ENCODE results near the gene MEF2C.

MEF2C gene

DNA sequence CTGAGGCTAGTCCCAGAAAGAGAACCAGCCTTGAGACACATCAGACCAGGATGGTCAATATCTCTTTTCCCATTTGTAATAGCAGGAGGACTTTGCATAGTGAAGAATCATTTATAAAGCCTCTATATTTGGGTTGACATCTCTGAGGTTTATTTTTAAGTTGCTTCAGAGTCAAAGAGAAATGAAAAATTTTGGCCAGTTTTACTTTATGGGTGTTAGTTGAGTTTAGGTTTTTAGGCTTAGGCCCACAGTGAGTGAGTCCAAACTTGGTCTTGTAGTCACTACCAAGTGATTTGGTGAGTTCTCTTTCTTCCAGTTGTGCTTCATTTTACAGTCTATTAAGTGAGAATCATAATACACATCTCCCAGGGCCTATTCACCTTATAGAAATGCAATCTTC, 5.3 kb upstream of the MEF2C start:
- DNase-seq: no peak

DNA sequence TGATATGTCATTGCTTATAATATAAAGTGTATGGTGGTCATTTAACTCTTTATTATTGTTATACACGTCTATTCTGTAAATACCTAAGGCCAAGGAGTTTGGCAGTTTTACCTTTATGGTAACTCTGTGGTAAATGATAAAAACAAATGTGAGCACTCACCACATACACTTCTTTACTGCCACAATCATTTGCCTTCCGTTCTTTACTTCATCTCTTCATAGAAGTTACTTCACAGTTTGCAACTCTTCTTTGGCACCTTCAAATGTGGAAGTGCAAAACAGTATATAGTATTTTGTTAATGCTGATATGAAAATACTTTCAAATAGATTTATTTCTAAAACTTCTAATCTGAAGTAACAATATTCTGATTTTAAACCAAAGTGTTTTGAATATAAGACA, 4.4 kb upstream of the MEF2C start:
- no peak for DNase-seq

DNA sequence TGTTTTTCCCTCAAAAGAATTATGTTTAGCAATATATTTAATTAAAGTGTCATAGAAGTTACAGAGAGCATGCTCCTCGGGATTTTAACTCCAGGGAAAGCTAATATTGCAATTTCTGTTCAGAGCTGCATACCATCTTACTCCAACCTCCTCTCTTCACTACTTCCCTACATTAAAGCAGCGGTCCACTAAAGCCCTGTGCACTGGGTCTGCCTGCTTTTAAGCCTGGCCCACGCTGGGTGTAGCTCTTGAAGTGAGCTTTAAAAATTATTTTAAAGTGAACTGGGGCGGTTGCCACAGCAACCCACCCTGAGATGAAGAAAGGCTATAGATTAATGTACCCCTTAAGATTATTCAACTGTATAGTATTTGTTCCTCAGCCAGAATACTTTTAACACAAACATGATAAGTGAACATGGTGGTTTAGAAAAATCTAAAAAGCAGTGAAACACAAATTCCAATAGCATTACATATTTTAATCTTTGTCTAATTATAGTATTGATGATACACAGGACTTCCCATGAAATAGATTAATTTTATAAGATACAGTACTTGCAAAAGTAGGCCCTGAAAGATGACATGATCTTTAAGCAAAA, 3.9 kb upstream of the MEF2C start:
- no peak for DNase-seq

DNA sequence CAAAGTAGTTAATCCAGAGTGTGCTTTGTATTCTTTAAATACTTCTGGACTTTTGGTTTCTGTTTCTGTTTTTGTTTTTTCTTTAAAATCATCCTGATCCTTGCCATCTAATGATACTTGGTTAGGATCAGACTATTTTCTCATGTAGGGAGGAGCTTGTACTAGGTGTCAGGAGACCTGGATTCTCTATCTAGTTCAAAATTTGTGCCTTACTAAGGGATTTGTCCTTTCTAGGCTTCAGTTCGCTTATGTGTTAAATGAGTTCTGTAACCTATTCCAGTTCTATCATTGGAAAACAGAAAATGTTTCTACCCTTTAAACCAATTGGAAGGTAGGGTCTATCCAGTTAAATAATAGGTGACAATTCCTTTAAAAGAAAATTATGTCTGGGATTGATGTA, 3.3 kb upstream of the MEF2C start:
- no peak for DNase-seq

DNA sequence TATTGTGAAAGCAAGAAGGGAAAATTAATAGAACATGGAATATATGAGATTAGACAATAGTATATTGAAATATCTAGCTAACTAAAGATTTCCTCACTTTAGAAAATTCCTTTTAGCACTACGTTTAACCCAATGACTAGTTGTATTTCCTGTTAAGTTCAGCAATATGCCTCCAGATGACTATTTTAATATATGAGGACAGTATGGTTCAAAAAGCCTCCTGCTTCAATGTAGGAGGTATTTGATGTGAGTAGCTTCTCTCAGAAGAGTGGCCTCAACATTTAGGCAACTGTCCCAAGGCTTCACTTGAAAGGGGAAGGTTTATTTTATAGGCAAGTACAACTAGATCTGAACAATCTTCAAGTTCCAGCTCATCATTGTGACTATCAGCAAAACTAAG, 2.0 kb upstream of the MEF2C start:
- DNase-seq: no peak

DNA sequence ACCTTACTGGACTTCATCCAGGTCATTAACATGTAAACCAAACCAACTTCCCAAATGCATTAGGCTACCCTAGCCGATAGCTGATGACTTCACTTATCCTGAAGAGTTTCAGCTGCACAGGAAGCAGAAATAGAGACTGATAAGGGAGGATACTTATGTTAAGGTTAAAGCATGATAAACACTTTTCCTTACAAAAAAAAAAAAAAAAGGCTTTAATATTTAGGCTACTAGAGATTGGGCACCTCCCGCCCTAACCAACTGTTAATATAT, 1.6 kb upstream of the MEF2C start:
- no peak for DNase-seq

DNA sequence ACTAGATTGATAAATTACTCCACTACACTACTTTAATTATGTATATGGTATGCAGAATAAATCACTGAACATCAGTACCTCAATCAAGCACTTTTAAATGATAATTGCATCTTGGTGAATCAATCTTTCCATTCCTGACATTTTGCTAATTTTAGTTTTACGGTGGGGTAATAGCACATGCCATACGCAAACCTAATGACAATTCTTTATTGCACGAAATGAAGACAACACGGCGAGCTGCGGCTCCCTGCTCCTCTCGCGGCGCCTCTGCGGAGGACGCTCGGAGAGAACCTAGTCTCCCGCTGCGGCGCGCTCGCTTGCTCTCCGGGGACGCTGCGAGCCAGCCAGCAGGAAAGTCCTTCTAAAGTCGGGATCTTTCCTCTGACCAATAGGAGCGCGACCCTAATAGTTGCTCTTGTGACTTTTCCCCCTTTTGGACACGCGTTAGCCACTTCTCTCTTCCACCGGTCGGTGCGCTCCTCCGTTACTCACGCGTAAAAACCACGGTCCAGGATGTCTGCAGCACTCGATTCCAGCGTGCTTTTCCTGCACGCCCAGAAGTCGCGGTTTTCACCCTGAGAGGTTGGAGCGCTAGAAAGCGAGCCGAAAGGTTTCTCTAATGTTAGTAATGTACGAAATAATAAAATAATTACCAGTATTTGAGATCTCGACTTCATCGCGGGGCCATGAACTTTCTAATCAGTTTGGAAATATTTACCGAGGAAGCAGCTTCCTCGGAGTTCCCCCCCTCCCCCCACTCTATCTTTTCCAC, 1.0 kb upstream of the MEF2C start:
- no peak for DNase-seq

DNA sequence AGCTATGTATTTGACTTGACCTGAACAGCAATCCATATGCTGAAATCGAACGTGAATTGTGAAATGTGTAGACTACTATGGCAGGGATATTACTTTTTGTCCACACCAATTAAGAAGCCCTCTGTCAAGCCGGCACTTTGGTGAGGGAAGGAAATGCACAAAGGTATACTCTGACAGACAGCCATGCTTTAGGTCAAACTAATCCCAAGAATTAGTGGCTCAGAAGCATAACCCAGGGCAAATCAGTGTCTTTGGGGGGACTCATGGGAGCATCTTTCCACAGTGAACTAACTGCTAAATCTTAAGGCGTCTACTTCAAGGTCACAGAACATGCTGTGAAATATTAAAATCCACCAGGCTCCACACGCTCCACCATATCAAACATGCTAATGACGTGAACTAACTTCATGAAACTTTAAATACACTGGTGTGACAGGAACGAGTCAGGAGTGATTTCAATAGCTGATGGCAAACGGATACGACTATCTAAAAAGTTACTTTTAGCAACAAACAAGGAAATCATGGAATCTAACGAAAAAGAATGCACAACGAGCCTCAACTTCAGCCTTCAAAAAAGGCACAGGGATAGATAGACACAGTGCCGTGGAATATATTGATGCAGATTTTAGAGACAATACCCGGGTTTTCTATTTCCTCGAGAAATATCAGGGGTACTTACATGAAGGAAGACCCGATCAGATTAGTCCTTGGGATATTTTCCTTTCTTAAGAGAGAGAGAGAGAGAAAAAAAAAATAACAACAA, 527 bp downstream of the MEF2C start:
- no peak for DNase-seq

DNA sequence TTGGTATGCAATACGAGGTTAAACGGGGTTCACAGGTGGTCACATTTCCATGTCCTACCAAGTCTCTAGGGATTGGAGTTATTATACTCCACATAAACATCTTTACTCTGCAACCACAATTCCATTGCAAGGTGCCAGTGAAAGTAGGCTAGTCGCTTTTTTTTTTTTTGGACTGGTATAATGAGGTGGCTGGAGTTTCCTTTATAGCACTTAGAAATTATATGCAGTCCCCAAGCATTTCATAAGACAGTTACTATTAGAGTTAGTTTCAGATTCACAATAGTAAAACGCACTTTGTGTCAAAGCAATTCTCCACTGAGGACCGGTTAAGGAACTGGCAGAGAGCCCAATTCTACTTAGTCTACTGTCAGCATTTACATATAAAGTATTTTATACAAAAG, 1.4 kb downstream of the MEF2C start:
- DNase-seq: no peak

DNA sequence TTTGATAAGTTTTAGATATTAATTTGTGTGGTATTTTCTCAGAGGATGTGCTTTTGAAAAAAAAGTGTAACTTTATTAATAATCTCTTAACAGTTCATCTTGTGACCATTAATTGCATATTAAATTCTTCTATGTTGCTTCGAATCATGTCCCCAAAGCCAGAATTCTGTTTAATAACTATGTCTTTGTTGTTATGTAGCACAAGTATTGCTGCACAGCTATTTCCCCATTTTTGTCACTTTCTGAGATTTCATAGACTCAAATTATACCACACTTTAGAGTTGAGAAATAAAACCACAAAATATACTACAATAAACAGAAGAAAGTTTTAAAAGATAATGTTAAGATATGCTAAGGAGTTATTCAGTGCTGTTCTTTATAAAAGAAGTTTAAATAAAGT, 2.8 kb downstream of the MEF2C start:
- DNase-seq: no peak

DNA sequence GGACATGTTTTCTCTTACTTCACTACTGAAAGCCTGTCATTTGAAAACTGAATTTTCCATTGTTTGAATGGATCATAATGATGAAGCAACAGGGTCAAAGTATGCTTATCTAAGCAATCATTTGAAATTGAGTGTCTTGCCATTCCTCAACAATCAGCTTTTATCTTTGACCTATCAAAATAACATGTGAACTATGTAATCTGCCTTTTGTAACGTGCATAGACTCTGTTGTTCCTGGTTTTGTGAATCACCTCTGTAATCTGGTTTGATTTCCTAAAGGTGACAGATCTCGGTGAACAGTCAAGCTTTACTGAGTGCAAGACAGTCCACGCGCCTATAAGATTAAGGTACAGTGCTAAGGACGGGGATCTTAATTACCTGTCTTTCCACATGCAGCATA, 3.3 kb downstream of the MEF2C start:
- DNase-seq: no peak

DNA sequence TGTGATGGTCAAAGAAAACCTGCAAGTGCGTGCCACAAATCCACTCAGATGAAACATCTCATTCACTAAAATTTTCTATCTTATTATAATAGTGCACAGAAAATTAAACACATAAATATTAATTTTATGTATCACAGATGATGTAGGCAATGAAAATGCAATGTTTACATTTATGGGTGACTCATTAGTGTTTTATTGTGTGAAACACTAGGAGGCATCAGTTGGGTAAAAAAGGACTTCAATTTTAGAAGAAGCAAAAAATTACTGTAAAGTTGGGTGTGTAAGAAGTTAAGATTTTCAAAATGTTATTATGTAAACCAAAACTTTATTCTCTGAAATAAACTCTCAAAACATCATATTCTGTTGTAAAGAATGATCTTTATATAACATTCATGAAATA, 4.0 kb downstream of the MEF2C start:
- no peak for DNase-seq

DNA sequence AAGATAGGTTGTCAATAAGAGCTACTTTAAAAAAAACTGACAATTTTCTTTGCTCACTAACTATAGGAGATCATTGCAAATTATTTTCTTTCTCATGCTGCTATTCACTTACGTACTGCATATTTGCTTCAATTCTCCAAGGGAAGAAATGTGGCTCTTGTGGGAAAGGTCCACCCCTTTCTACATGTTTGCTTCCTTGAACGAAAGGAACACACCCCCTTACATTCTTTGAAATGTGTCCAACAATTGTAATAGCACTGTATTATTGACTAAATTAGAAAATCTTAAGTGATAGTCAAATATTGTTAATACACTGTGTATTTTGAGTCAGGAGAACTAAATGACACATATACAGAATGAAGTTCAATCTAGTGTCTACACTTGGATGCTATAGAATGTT, 5.2 kb downstream of the MEF2C start:
- no peak for DNase-seq

DNA sequence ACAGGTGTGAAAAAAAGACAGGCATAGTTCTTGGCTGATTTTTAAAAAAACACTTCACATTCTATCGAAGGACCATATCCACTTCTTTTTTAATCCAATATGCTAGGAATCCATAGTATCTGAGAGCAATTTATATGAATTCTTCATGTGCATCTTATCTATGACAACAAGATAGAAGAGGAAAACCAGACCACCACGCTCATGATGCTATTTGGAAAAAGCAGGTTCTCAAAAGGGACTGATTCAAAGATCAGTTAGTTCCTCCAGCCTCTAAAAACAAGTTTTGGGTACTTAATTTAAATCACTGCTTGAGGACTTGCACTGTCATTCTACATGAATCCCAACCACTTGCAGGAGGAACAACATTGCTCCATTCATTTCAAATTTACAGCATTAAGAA, 6.3 kb downstream of the MEF2C start:
- DNase-seq: no peak

DNA sequence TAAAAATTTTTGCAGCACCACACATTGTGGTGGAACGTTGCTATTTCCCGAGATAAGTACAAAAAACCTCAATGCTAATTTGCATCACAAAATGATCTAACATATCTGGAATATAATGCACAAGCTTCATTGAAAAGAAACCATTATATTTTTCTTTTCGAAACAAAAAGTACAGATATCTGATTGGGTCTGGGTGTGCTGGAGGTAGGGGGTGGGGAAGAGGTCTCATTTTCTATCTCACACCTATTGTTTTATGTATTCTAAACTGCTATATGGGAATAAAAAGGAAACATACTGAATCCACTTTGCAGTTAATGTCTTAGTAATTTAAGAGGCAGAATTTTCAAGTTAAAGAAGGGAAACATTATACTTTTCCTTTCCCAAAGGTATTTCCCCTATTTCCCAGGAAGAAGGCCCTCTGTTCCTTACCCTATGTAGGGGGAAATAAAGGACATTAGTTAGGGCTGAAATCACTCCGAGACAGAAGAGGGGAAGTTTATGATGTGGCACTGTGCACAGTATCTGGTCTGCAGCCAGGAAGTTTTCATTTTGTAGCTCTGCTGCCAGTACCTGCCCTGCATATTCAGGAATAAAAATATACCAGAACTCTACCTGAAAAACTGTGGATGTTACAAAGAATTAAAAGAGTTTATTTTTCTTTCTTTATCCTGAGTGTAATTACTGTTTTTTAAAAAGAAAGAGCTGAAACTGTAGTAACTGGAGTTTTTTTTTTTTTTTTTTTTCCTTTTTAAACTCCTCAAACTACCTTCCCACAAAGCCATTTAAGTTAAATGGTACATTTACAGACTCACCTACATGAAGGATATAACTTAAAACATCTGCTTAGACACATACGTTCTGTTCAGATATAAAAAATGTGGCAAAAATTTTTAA, 7.4 kb downstream of the MEF2C start:
- no peak for DNase-seq

DNA sequence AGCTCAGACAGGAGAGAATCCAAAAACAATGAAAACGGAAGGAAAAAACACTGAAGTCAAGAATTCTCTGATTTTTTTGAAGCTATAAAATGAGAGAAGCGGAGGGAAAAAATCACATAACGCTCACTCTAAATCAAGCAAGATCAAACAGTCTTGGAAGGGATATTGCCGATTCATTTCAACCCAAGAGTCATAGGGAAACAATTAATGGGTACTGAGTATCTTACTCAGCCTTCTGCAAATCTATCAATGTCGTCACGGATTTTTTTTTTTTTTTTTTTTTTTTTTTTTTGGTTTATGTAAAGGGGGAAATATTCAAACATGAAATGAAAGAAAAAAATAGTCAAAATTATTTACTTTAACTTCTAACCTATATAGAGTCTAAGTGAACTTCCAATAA, 9.5 kb downstream of the MEF2C start:
- no peak for DNase-seq

DNA sequence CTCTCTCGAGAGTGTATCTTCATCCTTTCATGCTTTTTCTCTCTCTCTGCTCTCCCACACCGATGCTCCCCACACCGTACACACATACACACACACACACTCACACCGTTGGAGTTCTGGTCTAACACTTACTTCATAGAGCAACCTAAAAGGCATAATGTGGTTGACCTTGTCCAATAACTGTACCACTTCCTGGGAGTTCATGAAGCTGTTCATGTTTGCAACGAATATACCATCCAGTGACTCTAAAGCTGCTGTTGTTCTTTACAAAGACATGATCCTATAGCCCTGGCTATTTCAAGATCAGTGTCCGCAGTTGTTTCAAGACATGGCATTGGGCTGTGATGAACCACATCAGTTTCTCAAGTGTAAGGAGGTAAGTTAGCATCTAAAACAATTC, 10.0 kb downstream of the MEF2C start:
- DNase-seq: no peak

DNA sequence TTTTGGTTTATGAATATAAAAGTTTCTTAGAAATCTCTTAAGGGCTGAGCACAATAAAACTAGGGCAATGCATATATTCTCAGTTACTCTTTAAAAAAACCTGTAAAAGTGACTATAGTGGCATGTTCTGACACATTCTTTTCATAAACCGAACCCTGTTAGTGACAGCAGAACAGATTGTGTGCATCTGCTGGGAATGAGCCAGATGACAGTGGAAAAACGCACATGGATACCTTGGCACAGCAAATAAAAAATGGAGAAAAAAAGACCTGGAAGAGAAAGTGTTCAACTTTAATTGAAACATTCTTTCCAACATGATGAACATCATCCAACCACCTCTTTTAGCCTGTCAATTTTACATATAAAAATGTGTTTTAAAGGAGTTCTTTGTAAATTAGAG, 12.7 kb downstream of the MEF2C start:
- DNase-seq: no peak

DNA sequence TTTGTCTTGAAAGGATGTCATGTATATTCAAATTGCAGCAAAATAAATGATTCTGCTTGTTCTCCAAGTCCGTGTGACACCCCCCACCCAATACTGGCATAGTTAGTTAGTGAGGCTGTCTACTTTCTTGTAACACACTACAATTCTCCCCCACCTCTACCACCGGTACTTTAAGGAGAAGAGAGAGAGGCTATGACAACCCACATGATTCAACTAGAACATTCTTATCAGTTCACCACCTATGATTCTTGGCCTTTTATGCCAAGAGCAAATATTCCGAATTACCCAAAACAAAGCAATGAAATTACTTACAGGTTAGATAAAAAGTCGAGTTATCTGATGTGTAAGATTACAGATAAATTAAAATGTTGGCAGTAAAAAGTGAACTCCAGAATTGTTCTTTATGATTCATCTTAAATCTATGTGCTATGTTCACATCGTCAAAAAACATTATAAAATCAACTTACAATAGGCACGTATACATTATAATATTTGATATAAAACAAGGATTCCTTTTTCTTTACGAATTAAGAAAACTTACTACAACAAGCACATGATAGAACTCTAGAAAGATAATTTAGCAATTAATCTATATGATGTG, 14.4 kb downstream of the MEF2C start:
- DNase-seq: no peak

DNA sequence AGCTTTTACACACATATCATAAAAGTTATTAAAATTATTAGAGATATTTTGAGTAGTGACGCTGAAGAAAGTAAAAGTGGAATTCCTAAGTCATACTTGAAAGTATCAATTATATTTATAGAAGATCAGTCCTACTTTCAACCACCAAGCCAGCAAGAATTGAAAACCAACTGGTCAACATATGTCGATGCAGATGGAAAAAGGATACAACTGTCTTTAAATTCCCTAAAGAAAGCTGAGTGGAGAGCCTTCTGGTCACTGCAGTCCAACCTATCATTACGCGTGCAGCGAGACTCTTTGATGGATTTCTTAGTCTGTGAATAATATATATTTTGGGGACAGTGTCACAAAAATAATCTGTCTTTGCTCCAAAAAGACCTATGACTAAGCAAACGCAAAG, 15.3 kb downstream of the MEF2C start:
- no peak for DNase-seq

DNA sequence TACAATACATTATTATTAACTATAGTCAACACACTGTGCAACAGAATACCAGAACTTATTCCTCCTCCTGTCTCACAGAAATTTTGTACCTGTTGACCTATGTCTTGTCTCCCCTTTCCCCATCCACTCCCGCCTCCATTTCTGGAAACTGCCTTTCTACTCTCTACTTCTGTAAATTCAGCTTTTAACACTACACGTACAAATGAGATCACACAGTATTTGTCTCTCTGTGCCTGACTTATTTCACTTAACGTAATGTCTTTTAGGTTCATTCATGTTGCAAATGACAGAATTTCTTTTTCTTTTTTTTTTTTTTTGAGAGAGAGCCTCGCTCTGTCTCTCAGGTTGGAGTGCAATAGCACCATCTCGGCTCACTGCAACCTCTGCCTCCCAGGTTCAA, 19.5 kb downstream of the MEF2C start:
- DNase-seq: no peak

DNA sequence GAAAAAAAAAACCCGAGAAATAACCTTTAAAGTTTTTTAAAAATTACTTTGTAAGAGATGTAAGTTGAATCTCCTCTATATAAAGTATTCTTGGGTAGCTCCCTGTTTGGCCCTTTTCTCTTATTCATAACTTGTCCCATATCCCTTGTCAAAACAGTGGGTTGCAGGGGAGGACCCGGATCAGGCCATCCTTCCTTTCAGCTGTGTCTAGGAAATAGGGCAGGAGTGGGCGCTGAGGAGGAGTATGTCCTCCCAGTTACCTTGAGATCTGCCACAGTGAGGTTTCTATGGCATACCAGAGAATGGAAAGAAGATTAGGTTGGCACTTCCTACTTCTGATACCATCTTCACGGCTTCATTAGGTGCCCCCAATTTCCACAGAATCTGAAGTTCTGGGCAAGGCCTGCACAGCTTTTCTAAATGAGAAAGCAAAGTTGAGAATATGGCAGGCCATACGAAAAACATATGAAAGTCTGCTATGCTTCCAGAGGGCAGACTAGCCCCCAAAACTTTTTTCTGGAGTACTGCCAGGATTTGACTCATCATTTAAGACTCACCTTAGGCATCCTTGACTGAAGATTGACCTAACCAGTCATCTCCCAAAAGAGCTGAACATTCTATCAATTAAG, 20.3 kb downstream of the MEF2C start:
- no peak for DNase-seq

DNA sequence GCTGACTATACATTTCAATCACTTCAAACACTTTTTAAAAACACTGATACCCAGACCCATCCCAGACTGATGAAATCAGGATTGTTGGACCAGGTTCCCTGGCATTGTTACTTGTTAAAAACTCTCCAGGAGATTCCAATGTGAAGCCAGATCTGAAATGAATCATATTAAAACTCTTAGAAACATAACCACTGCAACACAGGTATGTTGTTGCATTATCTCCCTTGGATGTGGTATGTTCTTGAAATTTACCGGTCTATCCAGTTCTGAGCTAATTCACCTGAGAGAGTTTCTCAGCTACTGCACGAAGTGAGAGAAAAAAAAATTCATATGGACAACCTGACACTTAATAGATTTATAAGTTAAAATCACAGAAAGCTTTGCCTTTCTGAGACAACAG, 21.8 kb downstream of the MEF2C start:
- DNase-seq: no peak

All from activated naive CD4-positive, alpha-beta T cell (primary cell).